ENCODE data around the gene SND1. TPM values are rescaled to one million over a fixed set of nuclear protein-coding genes. Genes with fewer than 3 reads are reported as not detected.
"Not testable (repeated sequence)": the region's sequence is repeated elsewhere in the genome, so short reads cannot be mapped to it uniquely, and the experiment has no call there.

The SND1 gene
- total RNA-seq, 5 donors from 2014 or later (not counting 1 experiment from before 2014, with no cell fraction given), result 137 to 187 (median 154) TPM

DNA sequence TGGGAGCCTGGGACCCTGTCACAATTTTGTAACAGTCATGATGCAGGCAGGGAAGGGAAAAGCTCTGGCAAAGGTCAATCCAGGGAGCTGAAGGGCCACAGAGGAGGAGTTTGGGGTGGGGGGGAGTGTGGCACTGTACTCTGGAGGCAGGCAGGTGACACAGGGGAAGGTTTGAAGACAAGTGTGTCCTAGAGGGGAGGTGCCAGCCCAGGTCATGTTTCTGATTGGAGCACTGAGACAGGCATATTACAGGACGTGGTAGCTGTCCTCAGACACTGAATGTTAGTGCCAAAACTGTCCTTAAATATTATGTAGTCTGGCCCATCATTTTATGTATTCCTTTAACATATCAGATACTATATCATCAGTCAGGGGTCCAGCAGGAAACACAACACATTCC is 454.8 kb downstream of the SND1 start:
- Histone ChIP-seq H3K4me1 (ENCODE audit: control insufficient read depth in 1 of 2, extremely low read depth in 1 of 2, insufficient read depth in 2 of 2, low read length in 2 of 2) (peaks cover 50 to 76% of the 10 kb centered on the region in 2 experiments), H3K9me3 (no peaks in the 10 kb centered on the region), H3K36me3 (ENCODE audit: control insufficient read depth in 2 of 2, extremely low read depth in 1 of 2, insufficient read depth in 1 of 2, low read length in 1 of 2) (peaks cover 0 to 3% of the 10 kb centered on the region in 2 donors), H3K27ac (ENCODE audit: low read length) (no peak overlapping the region), H3K27me3 (replicated peaks in 1 of 2; ENCODE audit: control insufficient read depth in 2 of 2, extremely low read depth in 1 of 2, insufficient read depth in 2 of 2, low read length in 1 of 2) (peaks cover 0 to 13% of the 10 kb centered on the region in 2 experiments), H3K4me3 (ENCODE audit: control insufficient read depth in 1 of 2, extremely low read depth in 1 of 2, low read length in 1 of 2) (no peak overlapping the region)
- no CpG with 5 or more reads among the region's 1 CpG for WGBS (ENCODE audit: insufficient coverage)
- Mint-ChIP-seq H3K4me1 (peaks cover 69 to 79% (median 78%) of the 10 kb centered on the region in 3 donors), H3K9me3 (no peaks in the 10 kb centered on the region), H3K4me3 (peak overlapping the region in 1 of 3 donors; percentile 72), H3K27ac (no peak overlapping the region), H3K27me3 (peaks cover 0 to 3% of the 10 kb centered on the region in 2 donors), H3K36me3 (no peaks in the 10 kb centered on the region)
- ChIA-PET POLR2A (interaction anchor here in 1 of 2 donors (0.6 to 1.0 kb wide), 3 partner anchors 8 to 81 kb away, joined by 3 to 7 read pairs (median 3); no protein-coding TSS in a partner anchor), CTCF (interaction anchor here (0.8 to 1.0 kb wide), 2 partner anchors 28 to 30 kb away, joined by 3 to 4 read pairs; no protein-coding TSS in a partner anchor)
- no peak for ATAC-seq (replicated peaks in 1 of 4)
- no peak for DNase-seq

DNA sequence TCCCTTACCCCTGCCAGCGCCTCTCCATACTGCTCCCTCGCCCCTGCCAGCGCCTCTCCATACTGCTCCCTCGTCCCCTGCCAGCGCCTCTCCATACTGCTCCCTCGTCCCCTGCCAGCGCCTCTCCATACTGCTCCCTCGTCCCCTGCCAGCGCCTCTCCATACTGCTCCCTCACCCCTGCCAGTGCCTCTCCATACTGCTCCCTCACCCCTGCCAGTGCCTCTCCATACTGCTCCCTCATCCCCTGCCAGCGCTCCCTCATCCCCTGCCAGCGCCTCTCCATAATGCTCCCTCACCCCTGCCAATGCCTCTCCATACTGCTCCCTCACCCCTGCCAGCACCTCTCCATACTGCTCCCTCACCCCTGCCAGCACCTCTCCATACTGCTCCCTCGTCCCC is 455.5 kb downstream of the SND1 start:
- H3K9me3 Mint-ChIP-seq; ATAC-seq (replicated peaks in 1 of 4); H3K9me3 ChIP-seq; H3K36me3 ChIP-seq (ENCODE audit: control insufficient read depth in 2 of 2, extremely low read depth in 1 of 2, insufficient read depth in 1 of 2, low read length in 1 of 2); H3K36me3 Mint-ChIP-seq; H3K27ac ChIP-seq (ENCODE audit: low read length); H3K27ac Mint-ChIP-seq; CTCF ChIA-PET; POLR2A ChIA-PET; H3K27me3 Mint-ChIP-seq; H3K4me3 ChIP-seq (ENCODE audit: control insufficient read depth in 1 of 2, extremely low read depth in 1 of 2, low read length in 1 of 2); DNase-seq: not testable (repeated sequence)
- Mint-ChIP-seq H3K4me1 (peaks cover 70 to 81% (median 78%) of the 10 kb centered on the region in 3 donors), H3K4me3 (peak overlapping the region in 1 of 3 donors; percentile 72)
- peaks cover 57 to 83% of the 10 kb centered on the region in 2 experiments for H3K4me1 ChIP-seq (ENCODE audit: control insufficient read depth in 1 of 2, extremely low read depth in 1 of 2, insufficient read depth in 2 of 2, low read length in 2 of 2)
- H3K27me3 ChIP-seq (replicated peaks in 1 of 2; ENCODE audit: control insufficient read depth in 2 of 2, extremely low read depth in 1 of 2, insufficient read depth in 2 of 2, low read length in 1 of 2), result peaks cover 0 to 13% of the 10 kb centered on the region in 2 experiments
- 73% methylated on average over 4 of the region's 12 CpGs for WGBS (ENCODE audit: insufficient coverage)

DNA sequence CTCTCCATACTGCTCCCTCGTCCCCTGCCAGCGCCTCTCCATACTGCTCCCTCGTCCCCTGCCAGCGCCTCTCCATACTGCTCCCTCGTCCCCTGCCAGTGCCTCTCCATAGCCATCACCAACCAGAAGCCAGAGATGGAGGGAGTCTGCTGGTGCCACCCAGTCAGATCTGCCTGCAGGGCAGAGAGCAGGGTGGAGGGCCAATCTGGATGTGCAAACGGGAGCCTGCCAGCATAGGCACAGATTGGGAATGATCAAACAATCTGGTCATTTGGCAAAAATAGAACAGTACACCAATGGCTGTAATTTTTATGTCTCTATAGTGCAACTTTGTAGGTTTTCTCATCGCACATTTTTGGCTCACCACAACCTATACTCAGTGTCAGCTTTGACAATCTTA is 456.1 kb downstream of the SND1 start:
- ChIA-PET POLR2A (no interaction called here), CTCF (interaction anchor here in 1 of 2 donors (0.8 kb wide), 1 partner anchor 101 kb away, joined by 3 read pairs; no protein-coding TSS in a partner anchor)
- peak overlapping the region in 1 of 2 donors; percentile 90 for H3K27ac Mint-ChIP-seq
- H3K36me3 Mint-ChIP-seq, result no peaks in the 10 kb centered on the region
- H3K27me3 Mint-ChIP-seq, result peaks cover 0 to 3% of the 10 kb centered on the region in 2 donors
- peak overlapping the region in 1 of 3 donors; percentile 72 for H3K4me3 Mint-ChIP-seq
- peaks cover 72 to 83% (median 81%) of the 10 kb centered on the region in 3 donors for H3K4me1 Mint-ChIP-seq
- 60% methylated on average over 1 of the region's 7 CpGs for WGBS (ENCODE audit: insufficient coverage)
- H3K27ac ChIP-seq (ENCODE audit: low read length), result no peak overlapping the region
- no peak for DNase-seq
- H3K4me3 ChIP-seq (ENCODE audit: control insufficient read depth in 1 of 2, extremely low read depth in 1 of 2, low read length in 1 of 2), result no peak overlapping the region
- H3K4me1 ChIP-seq (ENCODE audit: control insufficient read depth in 1 of 2, extremely low read depth in 1 of 2, insufficient read depth in 2 of 2, low read length in 2 of 2), result peaks cover 59 to 87% of the 10 kb centered on the region in 2 experiments
- no peaks in the 10 kb centered on the region for H3K9me3 Mint-ChIP-seq
- no peak for ATAC-seq (replicated peaks in 1 of 4)
- peaks cover 0 to 13% of the 10 kb centered on the region in 2 experiments for H3K27me3 ChIP-seq (replicated peaks in 1 of 2; ENCODE audit: control insufficient read depth in 2 of 2, extremely low read depth in 1 of 2, insufficient read depth in 2 of 2, low read length in 1 of 2)
- no peaks in the 10 kb centered on the region for H3K9me3 ChIP-seq
- H3K36me3 ChIP-seq (ENCODE audit: control insufficient read depth in 2 of 2, extremely low read depth in 1 of 2, insufficient read depth in 1 of 2, low read length in 1 of 2), result peaks cover 0 to 3% of the 10 kb centered on the region in 2 donors

DNA sequence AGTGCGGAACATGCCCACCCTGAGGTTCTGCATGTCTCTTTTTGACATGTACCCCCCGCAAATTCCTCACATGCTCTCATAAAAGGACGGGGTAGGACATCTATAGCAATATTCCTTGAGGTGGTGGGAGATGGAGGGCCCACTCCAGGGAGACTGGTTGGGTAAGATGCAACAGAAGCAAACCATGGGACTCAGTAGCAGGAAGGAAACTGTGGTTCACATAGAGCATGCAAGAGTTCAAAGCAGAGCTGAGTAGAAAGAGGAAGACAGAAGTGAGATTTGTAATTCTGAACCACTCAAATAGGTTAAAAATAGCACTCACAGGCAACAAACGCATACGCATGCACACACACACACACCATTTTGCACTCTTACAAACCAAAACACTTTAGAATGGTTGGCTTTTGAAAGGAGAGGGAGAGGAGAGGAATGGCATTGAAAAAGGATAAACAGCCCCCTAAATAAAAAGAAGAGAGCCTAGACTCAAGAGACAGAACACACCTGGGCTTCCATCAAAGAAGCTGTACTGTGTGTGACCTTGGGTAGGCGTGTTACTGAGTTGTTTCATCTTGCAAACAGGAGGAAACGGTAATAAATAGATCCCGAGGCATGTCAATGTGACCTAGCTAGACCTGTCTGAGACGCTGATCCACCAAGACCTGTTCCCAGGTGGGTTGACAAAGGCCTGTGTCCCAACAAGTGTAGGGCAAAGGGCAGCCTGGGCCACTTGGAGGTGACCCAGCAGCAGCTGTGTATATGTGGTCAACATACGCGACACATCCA is 456.8 kb downstream of the SND1 start:
- Histone ChIP-seq H3K4me1 (ENCODE audit: control insufficient read depth in 1 of 2, extremely low read depth in 1 of 2, insufficient read depth in 2 of 2, low read length in 2 of 2) (peaks cover 59 to 80% of the 10 kb centered on the region in 2 experiments), H3K4me3 (ENCODE audit: control insufficient read depth in 1 of 2, extremely low read depth in 1 of 2, low read length in 1 of 2) (peak overlapping the region; percentile 2 to 66), H3K27me3 (replicated peaks in 1 of 2; ENCODE audit: control insufficient read depth in 2 of 2, extremely low read depth in 1 of 2, insufficient read depth in 2 of 2, low read length in 1 of 2) (peaks cover 0 to 6% of the 10 kb centered on the region in 2 experiments), H3K27ac (ENCODE audit: low read length) (peak overlapping the region; percentile 72), H3K9me3 (no peaks in the 10 kb centered on the region), H3K36me3 (ENCODE audit: control insufficient read depth in 2 of 2, extremely low read depth in 1 of 2, insufficient read depth in 1 of 2, low read length in 1 of 2) (peaks cover 0 to 3% of the 10 kb centered on the region in 2 donors)
- Mint-ChIP-seq H3K9me3 (no peaks in the 10 kb centered on the region), H3K4me1 (peaks cover 68 to 79% (median 76%) of the 10 kb centered on the region in 3 donors), H3K4me3 (peak overlapping the region; percentile 48 to 72 (median 60)), H3K27me3 (peaks cover 0 to 3% of the 10 kb centered on the region in 2 donors), H3K36me3 (no peaks in the 10 kb centered on the region), H3K27ac (peak overlapping the region; percentile 79 to 90)
- peak in 18 of 35 experiments; percentile 9 to 65 (median 23) for DNase-seq
- 15% methylated on average over 5 of the region's 11 CpGs for WGBS (ENCODE audit: insufficient coverage)
- CTCF ChIA-PET, result interaction anchor here (0.7 to 0.8 kb wide), 3 partner anchors 27 to 101 kb away, joined by 3 to 4 read pairs (median 3); no protein-coding TSS in a partner anchor
- POLR2A ChIA-PET, result interaction anchor here in 1 of 2 donors (0.5 kb wide), 1 partner anchor 56 kb away, joined by 3 read pairs; no protein-coding TSS in a partner anchor
- peak; percentile 83 to 89 (median 87) for ATAC-seq (replicated peaks in 1 of 4)

DNA sequence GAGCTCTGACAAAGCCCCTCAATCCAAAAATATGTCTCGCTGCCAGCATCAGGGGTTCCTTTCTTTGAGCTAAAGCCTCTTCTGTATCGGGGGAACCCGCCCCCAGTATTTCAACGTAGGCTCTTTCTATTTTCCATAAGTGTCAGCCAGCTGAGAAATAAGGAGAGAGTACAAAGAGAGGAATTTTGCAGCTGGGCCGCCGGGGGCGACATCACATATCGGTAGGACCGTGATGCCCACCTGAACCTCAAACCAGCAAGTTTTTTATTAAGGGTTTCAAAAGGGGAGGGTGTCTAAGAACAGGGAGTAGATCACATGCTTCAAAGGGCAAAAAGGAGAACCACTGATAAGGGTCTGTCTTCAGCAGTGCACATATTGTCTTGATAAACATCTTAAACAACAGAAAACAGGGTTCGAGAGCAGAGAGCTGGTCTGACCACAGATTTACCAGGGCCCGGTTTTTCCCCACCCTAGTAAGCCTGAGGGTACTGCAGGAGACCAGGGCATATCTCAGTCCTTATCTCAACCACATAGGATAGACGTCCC is 457.5 kb downstream of the SND1 start:
- H3K9me3 ChIP-seq; H3K9me3 Mint-ChIP-seq; H3K36me3 Mint-ChIP-seq; H3K27me3 ChIP-seq (replicated peaks in 1 of 2; ENCODE audit: control insufficient read depth in 2 of 2, extremely low read depth in 1 of 2, insufficient read depth in 2 of 2, low read length in 1 of 2); H3K27me3 Mint-ChIP-seq; ATAC-seq (replicated peaks in 1 of 4); H3K36me3 ChIP-seq (ENCODE audit: control insufficient read depth in 2 of 2, extremely low read depth in 1 of 2, insufficient read depth in 1 of 2, low read length in 1 of 2); DNase-seq: not testable (repeated sequence)
- ChIA-PET POLR2A (interaction anchor here in 1 of 2 donors (0.5 kb wide), 1 partner anchor 55 kb away, joined by 3 read pairs; no protein-coding TSS in a partner anchor), CTCF (interaction anchor here in 1 of 2 donors (0.8 kb wide), 1 partner anchor 26 kb away, joined by 4 read pairs; no protein-coding TSS in a partner anchor)
- Histone ChIP-seq H3K4me1 (ENCODE audit: control insufficient read depth in 1 of 2, extremely low read depth in 1 of 2, insufficient read depth in 2 of 2, low read length in 2 of 2) (peaks cover 58 to 74% of the 10 kb centered on the region in 2 experiments), H3K4me3 (ENCODE audit: control insufficient read depth in 1 of 2, extremely low read depth in 1 of 2, low read length in 1 of 2) (peak overlapping the region; percentile 2 to 66), H3K27ac (ENCODE audit: low read length) (peak overlapping the region; percentile 72)
- peak overlapping the region in 2 of 3 donors; percentile 48 to 72 for H3K4me3 Mint-ChIP-seq
- H3K27ac Mint-ChIP-seq, result peak overlapping the region; percentile 79 to 90
- WGBS (ENCODE audit: insufficient coverage), result no CpG with 5 or more reads among the region's 12 CpGs
- H3K4me1 Mint-ChIP-seq, result peaks cover 66 to 82% (median 73%) of the 10 kb centered on the region in 3 donors

Data from T-cell (primary cell).